GM21381 (cell line): ENCODE measurements around the gene CASQ1.
A peak's percentile ranks its signal among the peaks of the same experiment; 100 is the strongest.

Experiments used
- ATAC-seq: cut with Tn5 transposase; IDR thresholded peaks from one replicate; pipeline ENCODE4 v1.9.1; 2021; ENCODE audit warnings: mild to moderate bottlenecking, moderate library complexity; ENCODE audit not compliant: unreplicated experiment

Gene CASQ1

GRCh38 chr1:160224606-160225005 lies 34.2 kb downstream of the CASQ1 start:
- no peak for ATAC-seq

GRCh38 chr1:160225345-160225744 lies 35.0 kb downstream of the CASQ1 start:
- no peak for ATAC-seq

GRCh38 chr1:160226623-160227022 lies 36.2 kb downstream of the CASQ1 start:
- ATAC-seq: peak; percentile 66

GRCh38 chr1:160227034-160227433 lies 36.7 kb downstream of the CASQ1 start:
- ATAC-seq: no peak

- no peak for ATAC-seq
Observed at GRCh38 chr1:160227561-160227960, 37.2 kb downstream of the CASQ1 start.

GRCh38 chr1:160228431-160228830 lies 38.1 kb downstream of the CASQ1 start:
- no peak for ATAC-seq

- ATAC-seq: no peak
Observed at GRCh38 chr1:160232911-160233310, 42.5 kb downstream of the CASQ1 start.

- ATAC-seq: no peak
Observed at GRCh38 chr1:160236806-160237205, 46.4 kb downstream of the CASQ1 start.

- ATAC-seq: no peak
Observed at GRCh38 chr1:160237558-160237957, 47.2 kb downstream of the CASQ1 start.

- no peak for ATAC-seq
Observed at GRCh38 chr1:160238408-160238807, 48.0 kb downstream of the CASQ1 start.

GRCh38 chr1:160239582-160240299 lies 49.4 kb downstream of the CASQ1 start:
- no peak for ATAC-seq

- no peak for ATAC-seq
Observed at GRCh38 chr1:160243767-160244166, 53.4 kb downstream of the CASQ1 start.

- no peak for ATAC-seq
Observed at GRCh38 chr1:160244209-160244608, 53.8 kb downstream of the CASQ1 start.

- no peak for ATAC-seq
Observed at GRCh38 chr1:160245434-160245833, 55.1 kb downstream of the CASQ1 start.

GRCh38 chr1:160247053-160247452 lies 56.7 kb downstream of the CASQ1 start:
- ATAC-seq: no peak

- no peak for ATAC-seq
Observed at GRCh38 chr1:160251011-160251410, 60.6 kb downstream of the CASQ1 start.
